ENCODE data around the gene SLC10A1.
"Not testable (repeated sequence)": the region's sequence is repeated elsewhere in the genome, so short reads cannot be mapped to it uniquely, and the experiment has no call there.

The SLC10A1 gene

GRCh38 chr14:69818758-69819191, 21.7 kb upstream of the SLC10A1 start:
- H3K27ac ChIP-seq: no peak overlapping the region
- TF ChIP-seq CTCF (conservative IDR thresholded peaks at IDR 0.05): peak; percentile 85

GRCh38 chr14:69816216-69816615, 19.2 kb upstream of the SLC10A1 start:
- no peak overlapping the region for H3K27ac ChIP-seq
- TF ChIP-seq CTCF (conservative IDR thresholded peaks at IDR 0.05): no peak

- H3K27ac ChIP-seq: no peak overlapping the region
- no peak for TF ChIP-seq CTCF (conservative IDR thresholded peaks at IDR 0.05)
Observed at GRCh38 chr14:69815556-69815955, 18.5 kb upstream of the SLC10A1 start.

- TF ChIP-seq CTCF (conservative IDR thresholded peaks at IDR 0.05): no peak
- no peak overlapping the region for H3K27ac ChIP-seq
Observed at GRCh38 chr14:69814397-69814796, 17.4 kb upstream of the SLC10A1 start.

GRCh38 chr14:69813346-69813745, 16.3 kb upstream of the SLC10A1 start:
- H3K27ac ChIP-seq: not testable (repeated sequence)

- no peak; the same call in 1 of the 2 replicates for TF ChIP-seq CTCF (conservative IDR thresholded peaks at IDR 0.05)
- H3K27ac ChIP-seq: no peak overlapping the region
Observed at GRCh38 chr14:69812711-69813110, 15.7 kb upstream of the SLC10A1 start.

- no peak overlapping the region for H3K27ac ChIP-seq
- no peak for TF ChIP-seq CTCF (conservative IDR thresholded peaks at IDR 0.05)
Observed at GRCh38 chr14:69811868-69812252, 14.8 kb upstream of the SLC10A1 start.

- H3K27ac ChIP-seq: no peak overlapping the region
- no peak for TF ChIP-seq CTCF (conservative IDR thresholded peaks at IDR 0.05)
Observed at GRCh38 chr14:69811227-69811867, 14.3 kb upstream of the SLC10A1 start.
